ENCODE data around the gene TMEM108.

- TF ChIP-seq CTCF (IDR thresholded peaks at IDR 0.05): no peak
- TF ChIP-seq POLR2A (IDR thresholded peaks at IDR 0.05): no peak
Measured at GRCh38 chr3:133361435-133361834, 323.2 kb downstream of the TMEM108 start.

All from heart left ventricle (tissue), 13 donors.